Stimulated activated CD8-positive, alpha-beta memory T cell treated with anti-CD3 and anti-CD28 coated beads, Interleukin-2, amount 100 ng/mL, for 48 hours (primary cell): ENCODE data around the gene HCN3.

ENCODE experiments used
- DNase-seq, 2 donors: peaks; one replicate each; pipeline ENCODE4 v3.0.0-alpha.2; 2020; ENCODE audit warnings: low read depth in 2 of 2

Gene HCN3

GRCh38 chr1:155334962-155335361 is 57.7 kb downstream of the HCN3 start:
- no peak for DNase-seq
